Measurements from ENCODE around the gene MORN1.
"Not testable (repeated sequence)": the region's sequence is repeated elsewhere in the genome, so short reads cannot be mapped to it uniquely, and the experiment has no call there.

The MORN1 gene

DNA sequence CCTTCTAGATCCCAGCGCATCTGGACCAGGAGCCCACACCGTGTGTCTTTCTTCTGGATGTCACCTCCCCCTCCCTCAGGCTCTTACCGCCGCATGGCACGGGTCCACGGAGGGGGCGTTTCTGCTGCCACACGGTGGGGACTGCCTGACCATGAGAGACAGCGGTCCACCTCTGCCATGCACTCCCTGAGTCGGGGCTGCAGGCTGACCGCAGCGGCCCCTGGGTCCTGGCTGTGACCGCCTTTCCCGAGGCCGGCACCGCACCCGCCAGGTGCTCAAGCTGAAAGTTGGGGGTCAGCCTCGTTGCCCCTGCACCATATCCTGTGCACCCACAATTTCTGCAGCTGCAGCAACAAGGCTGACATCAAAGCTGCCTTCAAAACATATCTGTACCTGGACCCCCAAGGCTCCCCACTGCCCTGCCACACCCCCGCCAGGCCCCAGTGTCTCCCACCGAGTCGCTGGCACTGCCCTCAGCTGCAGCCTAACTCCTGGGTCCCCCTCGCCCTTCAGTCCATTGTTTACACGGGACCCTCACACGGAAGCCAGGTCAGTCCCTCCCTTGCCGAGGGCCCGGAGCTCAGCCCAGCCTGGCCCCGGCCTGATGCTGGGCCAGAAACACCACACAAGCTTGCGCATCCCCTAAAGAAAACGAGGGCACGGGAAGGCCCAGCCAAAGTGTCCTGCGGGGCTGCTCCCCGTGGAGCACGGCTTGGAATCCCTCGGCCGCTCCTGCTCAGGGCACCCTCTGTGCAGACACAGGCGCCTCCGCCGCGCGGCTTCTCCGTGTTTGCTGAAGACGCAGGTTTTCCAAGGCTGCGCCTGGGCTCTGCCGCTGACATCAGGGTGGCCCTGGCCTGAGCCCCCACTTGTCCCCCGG, 51.9 kb downstream of the MORN1 start:
- no peak for DNase-seq (ENCODE audit: low read depth in 2 of 2)

DNA sequence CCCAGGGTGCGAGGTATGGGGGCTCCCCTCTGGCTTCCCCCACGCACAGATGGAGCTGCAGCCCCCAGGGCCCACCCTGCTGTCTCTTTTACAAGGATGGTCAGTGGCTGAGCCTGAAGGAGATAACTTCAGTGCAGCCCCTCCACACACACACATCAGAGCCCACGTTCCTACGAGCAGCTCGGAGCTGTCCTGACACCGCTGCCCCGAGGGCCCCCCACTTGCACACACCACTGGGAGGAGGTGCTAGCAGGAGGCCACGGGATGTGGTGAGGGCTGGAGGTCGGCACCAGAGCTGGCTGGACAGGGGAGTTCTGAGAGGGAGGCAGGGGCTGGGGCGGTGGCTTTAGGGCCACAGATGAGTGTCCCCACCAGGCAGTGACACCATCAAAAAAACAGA, 53.9 kb downstream of the MORN1 start:
- DNase-seq (ENCODE audit: low read depth in 2 of 2): no peak

DNA sequence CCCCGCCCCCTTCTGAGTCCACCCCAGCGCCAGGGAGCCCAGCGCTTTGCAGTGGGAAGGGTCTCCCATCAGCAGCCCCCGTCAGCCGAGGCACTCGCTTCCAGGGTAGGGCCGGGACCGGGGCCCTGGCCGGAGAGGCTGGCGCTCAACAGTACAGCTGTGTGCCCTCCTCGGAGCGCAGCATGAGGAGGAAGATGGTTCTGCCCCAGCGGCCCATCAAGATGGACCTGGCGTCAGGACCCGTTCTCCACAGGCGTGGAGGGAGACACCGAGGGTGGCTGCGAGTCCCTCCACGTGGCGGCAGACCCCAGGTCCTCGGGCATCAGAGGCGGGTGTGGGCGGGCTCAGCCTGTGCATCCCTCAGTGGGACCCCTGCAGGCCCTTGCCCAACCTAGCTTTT, 54.3 kb downstream of the MORN1 start:
- no peak for DNase-seq (ENCODE audit: low read depth in 2 of 2)

DNA sequence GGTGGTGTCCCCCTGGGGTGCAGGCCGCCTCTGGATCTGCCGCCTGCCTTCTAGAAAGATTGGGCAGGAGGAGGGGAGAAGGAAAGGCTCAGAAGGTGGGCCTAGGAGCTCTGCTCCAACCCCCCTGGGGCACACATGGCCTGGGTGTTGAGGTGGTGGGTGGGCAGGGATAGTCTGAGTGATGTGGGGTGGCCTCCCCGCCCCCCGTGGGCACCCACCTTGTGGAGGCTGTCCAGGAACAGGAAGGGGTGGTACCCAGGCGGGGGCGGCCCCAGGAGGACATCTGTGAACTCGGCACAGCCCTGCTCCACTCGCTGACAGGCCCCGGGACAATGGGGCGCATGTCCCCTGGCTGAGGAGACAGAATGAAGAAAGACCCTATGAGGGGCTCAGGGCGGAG, 54.9 kb downstream of the MORN1 start:
- DNase-seq (ENCODE audit: low read depth in 2 of 2): no peak

DNA sequence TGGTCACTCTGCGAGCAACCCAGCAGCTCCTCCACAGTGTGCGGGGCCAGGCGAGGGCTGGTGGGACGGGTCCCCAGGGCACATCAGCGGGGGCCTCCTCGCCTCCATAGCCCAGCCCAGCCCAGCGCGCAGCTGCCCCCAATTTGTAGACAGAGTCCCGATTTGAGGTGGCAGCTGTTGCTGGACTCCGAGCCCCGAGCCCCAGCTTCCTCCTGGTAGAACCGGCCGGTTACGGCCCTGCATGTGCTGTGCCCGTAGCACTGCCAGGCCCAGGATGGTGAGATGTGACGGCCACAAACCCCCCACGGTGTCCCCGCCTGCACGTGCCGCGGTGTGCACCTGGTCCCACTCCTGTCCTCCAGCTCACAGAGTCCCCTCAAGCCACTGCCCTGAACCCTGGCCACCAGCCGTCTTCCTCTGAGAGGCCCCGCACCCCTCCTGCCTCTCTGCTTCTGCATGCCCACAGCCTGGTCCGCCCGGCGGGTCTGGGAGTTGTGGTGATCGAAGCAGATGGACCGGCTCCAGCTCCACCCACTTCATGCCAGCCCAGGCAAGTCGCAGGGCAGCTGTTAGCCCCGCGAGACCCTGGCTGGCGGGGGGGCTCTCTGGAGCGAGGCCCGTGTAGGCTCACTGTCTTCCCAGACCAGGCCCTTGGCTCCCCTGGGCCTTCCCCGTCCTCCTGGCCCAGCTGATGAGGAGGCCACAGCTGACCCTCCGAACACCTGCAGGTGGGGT, 55.5 kb downstream of the MORN1 start:
- no peak for DNase-seq (ENCODE audit: low read depth in 2 of 2)

DNA sequence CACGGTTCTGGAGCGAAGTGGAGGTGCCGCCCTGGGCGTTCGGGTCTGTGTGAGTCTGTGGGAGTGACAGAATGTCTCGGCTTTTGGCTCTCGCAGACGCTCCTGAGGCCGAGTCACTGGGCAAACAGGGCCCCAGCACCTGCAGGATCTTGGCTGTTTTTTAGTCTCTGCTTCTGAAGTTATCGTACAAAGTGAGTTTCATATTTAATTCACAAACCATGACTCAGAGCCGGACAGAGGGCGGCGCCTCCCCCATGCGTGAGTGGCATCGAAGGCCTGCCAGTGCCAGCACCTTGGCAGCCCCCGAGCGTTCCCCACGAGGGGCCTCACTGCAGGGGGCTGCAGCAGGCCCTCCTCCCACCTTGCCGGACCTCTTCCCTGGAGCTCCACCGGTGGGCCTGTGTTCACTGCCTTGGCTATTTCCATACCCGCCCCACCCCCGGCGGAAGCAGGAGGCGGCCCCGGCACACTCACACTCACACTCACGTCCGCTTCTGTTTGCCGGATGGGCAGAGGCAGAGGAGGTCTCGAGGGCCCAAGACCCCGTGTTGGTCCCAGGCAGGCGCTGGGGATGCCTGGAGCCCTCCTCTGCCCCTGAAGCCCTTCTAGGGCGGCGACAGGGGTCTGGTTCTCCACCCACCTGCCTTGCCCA, 56.3 kb downstream of the MORN1 start:
- no peak for DNase-seq (ENCODE audit: low read depth in 2 of 2)

DNA sequence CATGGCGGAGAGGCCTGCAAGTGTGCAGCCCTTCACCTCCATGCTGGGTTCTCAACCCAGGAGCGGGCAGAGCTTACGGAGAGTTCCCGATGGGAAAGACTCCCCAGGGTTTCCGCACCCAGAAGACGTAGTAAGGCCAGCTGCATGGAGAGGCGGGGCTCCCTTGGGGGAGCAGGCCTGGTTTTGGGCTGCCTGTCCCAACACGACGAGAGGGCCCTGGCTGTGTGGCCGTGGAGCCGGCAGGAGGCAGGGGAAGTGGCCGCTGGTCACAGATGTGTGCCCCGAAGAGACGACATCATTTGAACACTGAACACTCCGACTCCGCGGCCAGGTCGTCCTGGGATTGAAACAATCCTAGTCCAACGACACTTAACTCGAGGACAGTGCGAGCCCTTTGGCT, 57.0 kb downstream of the MORN1 start:
- no peak for DNase-seq (ENCODE audit: low read depth in 2 of 2)

DNA sequence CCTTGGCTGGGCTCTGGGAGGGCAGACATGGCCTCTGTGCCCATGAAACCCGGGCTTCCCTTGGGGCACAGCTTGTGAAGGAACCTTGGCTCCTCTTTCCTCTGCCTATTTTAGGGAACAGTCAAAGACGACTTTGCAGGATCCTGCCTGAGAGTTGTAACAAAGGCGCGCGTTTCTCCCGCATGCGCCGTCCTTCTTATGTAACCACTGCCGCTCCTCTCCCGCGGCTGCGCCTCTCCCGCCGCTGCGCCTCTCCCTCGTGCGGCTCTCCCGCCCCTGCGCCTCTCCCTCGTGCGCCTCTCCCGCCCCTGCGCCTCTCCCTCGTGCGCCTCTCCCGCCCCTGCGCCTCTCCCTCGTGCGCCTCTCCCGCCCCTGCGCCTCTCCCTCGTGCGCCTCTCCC, 59.8 kb downstream of the MORN1 start:
- not testable (repeated sequence) for DNase-seq (ENCODE audit: low read depth in 2 of 2)

DNA sequence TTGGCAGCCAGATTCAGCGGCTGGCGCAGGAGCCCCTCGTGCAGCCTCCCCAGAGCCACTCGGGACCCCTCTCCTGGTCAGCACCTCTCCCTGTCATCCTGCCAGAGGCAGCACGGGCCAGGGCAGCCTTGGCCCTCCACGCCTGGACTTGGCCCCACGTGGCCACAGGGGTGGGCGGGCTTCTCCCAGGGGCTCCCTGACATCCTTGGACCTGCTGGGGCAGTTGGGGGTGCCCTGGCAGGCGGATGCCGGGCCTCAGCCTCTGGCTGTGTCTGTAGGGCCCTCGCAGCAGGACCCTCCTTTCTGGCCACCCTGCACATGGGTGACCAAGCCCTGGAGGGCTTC, 60.2 kb downstream of the MORN1 start:
- no peak for DNase-seq (ENCODE audit: low read depth in 2 of 2)

DNA sequence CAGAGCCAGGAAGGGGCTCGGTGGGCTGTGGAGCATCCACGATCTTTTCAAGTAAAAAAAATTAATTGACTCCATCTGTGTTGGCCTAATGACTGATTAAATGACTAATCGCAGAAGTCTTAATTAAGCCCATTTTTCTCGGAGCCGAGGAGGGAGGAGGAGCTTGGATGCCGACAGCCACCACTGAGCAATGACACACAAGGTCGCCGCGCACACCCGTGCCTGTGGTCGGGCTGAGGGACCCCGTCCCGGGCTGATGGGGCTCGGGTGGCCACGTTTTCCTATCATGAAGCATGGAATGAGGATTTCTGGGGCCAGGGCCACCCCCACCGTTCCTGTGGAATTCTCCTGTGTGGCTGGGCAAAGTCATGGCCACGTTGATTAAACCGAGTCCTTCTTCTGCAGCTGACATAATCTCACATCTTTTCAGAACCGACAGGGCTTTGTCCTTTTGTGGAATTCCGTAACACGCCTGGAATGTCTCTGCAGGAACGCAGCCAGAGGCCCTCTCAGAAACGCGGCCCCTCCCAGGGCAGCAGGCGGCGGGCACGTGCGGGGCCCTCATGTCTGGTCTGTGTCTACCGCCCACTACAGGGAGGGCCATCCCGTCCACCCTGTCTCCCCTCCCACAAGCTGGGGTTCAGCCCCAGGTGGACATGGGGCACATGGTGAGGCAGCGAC, 60.7 kb downstream of the MORN1 start:
- no peak for DNase-seq (ENCODE audit: low read depth in 2 of 2)

DNA sequence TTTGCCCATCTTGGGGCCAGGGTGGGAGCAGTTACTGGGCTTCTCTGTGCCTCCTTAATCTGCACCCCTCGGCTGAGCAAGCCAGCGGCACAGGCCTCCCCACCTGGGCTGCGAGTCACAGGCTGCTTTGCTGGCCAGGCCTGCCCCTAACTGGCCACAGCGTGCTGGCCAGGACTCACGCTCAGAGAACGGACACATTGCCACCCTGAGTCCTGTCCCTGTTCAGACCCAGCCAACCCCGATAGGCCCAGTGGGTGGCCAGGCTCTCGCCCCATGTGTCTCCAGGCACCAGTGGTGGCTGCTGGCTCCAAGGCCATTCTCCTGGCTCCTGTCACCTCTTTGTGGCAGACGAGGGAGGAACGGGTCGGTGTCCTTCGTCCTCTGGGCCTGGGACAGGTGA, 61.3 kb downstream of the MORN1 start:
- DNase-seq (ENCODE audit: low read depth in 2 of 2): no peak

DNA sequence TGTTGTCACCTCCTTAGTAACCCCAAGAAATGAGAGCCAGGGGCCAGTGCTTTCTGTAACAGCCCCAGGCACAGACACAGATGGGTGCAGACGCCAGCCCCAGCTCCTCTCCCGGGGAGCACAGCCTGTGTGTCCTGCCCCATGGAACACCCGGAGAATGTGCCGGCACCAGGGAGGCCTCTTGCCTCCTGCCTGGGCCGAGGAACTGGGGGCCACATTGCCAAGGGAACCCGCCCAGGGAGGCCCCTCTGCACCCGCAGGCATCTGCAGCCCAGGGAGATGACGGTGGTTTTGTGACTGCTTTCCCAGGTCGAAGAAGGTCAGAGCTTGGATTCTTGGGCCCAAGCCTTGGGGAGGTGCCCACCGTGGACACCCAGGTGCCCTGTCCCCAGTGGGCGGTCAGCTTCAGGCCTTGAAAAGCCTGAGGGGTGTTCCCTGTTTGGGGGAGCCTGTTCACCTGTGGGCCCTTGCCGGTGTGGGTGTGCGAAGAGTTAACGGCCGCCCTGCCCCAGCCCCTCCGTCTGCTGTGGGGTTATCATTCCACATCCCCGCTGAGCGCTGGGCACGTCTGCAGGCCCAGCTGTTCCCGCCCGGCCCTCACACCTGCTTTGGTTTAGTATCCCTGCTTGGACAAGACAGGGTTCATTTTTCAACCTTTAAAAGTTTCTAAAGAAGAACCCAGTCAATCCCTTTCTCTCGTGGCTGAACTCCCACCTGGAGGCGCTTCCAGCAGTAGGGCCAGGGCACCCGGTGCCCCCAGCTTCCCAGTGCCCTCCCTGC, 62.5 kb downstream of the MORN1 start:
- no peak for DNase-seq (ENCODE audit: low read depth in 2 of 2)

DNA sequence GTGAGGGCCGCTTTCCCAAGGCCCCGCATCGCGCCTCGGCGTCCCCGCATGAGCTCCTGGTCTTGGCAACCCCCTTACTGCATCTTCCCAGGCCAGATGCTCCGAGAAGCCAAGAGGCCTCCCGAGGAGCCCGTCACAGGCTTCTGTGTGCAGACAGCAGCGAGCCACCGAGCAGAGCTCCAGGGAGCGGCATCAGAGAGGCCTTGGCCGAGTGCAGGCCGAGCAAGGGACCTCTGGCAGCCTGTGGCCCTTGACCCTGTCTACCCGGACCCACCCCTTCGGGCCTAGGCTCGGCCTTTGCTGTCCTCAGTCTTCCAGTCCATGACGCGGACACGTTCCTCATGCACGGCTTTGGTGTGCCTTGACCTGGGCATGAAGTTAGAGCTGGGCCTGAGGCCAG, 63.5 kb downstream of the MORN1 start:
- no peak for DNase-seq (ENCODE audit: low read depth in 2 of 2)

DNA sequence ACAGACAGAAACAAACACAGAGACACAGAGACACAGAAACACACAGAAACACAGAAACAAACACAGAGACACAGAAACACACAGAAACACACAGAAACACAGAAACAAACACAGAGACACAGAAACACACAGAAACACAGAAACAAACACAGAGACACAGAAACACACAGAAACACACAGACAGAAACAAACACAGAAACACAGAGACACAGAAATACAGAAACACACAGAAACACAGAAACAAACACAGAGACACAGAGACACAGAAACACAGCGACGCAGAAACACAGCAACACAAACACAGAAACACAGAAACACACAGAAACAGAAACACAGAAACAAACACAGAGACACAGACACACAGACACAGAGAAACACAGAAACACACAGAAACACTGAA, 64.2 kb downstream of the MORN1 start:
- not testable (repeated sequence) for DNase-seq (ENCODE audit: low read depth in 2 of 2)

DNA sequence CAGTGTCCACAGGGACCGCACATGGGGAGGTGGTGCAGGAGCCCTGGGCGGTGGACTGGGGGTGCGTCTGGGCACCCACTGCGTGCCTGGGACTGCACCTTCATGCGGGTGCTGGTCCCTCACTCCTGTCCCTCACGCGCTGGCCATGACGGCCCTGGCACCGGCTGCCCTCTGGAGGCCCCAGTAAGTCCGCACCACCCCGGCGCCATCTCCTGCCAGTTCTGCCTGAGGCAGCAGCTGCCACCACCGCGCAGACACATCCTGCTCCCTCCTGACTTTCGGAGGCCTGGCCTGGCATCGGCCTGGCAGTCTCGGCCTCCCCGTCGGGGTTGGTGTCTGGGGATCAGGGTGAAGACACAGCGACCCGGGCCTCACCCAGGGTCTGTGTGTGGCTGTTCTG, 64.8 kb downstream of the MORN1 start:
- DNase-seq (ENCODE audit: low read depth in 2 of 2): no peak

DNA sequence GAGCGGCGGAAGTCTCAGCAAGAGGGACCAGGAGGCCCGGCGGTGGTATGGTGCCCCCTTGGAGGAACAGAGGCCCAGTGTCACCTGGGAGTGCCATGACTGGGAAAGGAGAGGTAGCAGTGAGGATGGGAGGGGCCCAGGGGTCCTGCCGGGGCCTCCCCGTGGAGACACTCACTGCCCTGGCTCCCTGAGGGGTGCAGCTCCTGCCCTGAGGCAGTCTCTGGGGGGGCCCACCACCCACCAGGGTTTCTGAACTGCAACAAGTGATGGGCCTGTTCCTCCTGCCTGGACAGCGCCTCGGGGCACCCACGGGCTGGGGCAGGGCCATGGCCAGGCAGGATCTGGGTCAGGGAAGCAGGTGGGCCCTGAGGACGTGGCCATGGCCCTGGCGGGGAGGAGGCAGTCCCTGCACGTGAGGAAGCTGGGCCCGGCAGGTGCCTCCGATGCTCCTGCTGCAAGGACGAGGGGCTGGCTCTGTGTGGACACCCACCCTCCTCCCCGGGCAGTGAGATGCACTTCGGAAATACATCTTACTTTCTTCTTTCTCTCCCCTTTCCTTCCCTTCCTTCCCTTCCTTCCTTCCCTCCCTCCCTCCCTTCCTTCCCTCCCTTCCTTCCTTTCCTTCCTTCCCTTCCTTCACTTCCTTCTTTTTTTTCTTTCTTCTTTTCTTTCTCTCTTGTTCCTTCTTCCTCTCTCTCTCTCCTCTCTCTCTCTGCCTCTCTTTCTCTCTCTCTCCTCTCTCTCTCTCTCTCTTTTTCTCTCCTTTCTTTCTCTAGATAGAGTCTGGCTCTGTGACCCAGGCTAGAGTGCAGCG, 66.6 kb downstream of the MORN1 start:
- DNase-seq (ENCODE audit: low read depth in 2 of 2): no peak

DNA sequence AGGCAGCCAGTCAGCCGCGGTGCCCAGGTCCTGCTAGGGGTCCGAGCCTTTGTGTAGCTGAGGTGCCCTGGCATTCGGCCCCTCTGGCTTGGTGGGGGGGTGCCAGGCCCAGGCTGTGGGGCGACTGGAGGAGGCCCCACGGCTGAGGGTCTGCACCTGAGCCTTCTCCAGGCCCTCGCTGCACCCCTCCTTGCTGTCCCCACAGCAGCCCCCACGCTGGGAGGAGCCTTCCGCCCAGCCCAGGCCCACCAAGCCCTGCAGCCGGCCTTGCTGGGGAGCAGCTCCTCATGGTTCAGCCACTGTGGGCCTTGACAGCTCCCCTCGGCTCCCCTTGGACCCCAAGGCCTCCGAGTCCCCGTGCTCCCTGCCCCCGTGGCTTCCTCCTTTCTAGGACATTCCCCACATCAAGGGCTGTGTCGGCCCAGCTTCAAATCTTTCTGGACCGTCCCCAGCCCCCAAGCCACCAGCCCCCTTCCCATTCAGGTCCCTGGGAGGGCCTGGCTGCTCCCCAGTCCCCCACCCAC, 67.8 kb downstream of the MORN1 start:
- no peak for DNase-seq (ENCODE audit: low read depth in 2 of 2)

DNA sequence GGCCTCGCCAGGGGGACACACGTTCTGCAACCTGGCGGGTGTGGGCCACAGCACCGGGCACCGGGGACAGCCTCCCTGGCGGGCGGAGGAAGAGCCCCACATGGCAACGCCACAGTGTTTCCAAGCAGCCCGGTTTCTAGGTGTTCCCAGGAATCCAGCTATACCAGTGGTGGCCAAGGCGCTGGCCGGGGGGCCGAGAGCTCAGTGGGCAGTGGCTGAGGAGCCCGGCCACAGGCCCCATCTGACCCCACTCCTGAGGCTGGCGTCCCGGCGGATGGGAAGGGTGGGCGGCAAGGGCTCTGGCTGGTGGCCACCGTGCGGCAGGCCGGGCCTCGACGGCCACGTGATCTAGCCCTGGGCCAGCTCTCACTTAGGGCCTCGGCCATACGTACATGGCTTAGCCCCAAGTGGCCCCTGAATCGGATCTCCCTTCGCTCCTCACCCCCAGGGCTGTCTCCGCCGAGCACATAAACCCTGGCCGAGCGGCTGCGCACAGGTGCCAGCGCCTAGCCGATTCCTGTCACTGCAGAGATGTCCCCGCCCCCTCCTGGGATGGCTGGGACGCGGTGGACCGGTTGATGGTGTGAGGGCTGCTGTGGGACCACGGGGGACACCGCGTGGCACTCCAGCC, 68.7 kb downstream of the MORN1 start:
- DNase-seq (ENCODE audit: low read depth in 2 of 2): no peak

DNA sequence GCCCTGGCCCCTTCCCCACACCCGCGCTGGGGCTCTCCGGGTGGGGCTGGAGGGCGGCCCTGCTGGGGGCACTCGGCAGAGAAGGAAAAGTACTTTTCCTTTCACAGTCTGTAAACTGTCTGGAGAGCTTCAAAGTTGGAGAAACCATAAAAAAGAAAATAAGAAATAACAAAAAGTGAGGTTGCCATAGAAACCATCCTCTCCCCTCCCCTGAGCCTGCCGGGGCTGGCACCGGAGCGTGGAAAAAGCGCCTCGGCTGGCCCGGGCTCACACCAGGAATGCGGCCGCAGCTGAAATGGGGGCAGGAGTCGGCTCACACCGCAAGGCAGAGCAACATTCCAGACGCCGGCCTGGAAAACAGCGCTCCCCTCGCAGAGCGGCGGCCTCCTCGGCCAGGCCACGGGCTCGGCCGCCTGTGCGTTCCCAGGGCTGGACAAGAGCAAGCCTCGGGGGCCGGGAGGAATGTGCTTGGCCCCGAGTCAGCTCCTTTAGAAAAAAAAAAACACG, 69.2 kb downstream of the MORN1 start:
- no peak for DNase-seq (ENCODE audit: low read depth in 2 of 2)
